Stimulated activated CD8-positive, alpha-beta memory T cell treated with anti-CD3 and anti-CD28 coated beads, Interleukin-2, amount 100 ng/mL, for 1 hour (primary cell): ENCODE data around the gene LCE1E.

Experiments
- DNase-seq, 2 donors: peaks; one replicate each; pipeline ENCODE4 v3.0.0-alpha.2; 2020; ENCODE audit warnings: low read depth in 2 of 2

LCE1E gene

DNA sequence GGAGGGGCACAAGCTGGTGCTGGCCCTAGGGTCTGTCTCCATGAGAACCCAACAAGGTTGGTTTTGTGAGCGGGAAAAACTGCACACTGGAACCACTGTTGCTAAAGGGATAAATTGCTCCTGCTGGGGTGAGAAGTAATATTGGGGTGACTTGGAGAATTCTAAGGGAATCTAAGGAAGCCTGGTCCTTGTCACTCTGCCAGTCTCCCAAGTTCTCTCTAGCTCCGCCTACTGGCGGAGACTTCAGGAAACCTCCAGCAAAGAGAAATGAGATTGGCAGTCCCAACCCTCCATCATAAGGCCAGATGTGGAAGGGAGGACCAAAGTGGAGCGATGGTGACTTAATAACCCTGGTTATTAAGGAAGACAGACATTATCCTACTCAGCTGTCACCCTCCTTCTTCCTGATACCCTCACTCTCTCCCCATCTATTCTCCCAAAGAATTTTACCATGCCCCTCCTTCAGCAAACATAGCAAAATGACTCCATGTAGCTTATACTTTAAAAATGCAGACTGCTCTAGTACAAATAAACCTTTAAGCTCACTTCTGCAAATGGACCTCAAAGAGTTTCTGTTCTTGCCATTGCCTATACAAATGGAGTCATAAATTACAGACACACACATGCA is 8.4 kb upstream of the LCE1E start:
- no peak for DNase-seq

GRCh38 chr1:152783095-152783494 is 3.0 kb upstream of the LCE1E start:
- no peak for DNase-seq

- no peak for DNase-seq
Observed at GRCh38 chr1:152795686-152796085, 9.6 kb downstream of the LCE1E start.

- DNase-seq = no peak
Observed at GRCh38 chr1:152796421-152796820, 10.4 kb downstream of the LCE1E start, which contains the start of gene LCE1D. TSS of gene LCE1D (plus strand) at chr1:152796721. CDS start at chr1:152797795, 1,074 bp downstream.

- no peak for DNase-seq
Observed at GRCh38 chr1:152801333-152801732, 15.3 kb downstream of the LCE1E start.

GRCh38 chr1:152806576-152806975 is 20.5 kb downstream of the LCE1E start, which contains the start of gene LCE1C:
TSS of gene LCE1C (minus strand) at chr1:152806651. CDS start at chr1:152805478, 1,173 bp downstream.
- DNase-seq = no peak

- DNase-seq = no peak
Observed at GRCh38 chr1:152811050-152811449, 25.0 kb downstream of the LCE1E start.

GRCh38 chr1:152811671-152812070 is 25.6 kb downstream of the LCE1E start, which contains the start of gene LCE1B:
TSS of gene LCE1B (plus strand) at chr1:152811971. CDS start at chr1:152812447, 476 bp downstream.
- no peak for DNase-seq

DNA sequence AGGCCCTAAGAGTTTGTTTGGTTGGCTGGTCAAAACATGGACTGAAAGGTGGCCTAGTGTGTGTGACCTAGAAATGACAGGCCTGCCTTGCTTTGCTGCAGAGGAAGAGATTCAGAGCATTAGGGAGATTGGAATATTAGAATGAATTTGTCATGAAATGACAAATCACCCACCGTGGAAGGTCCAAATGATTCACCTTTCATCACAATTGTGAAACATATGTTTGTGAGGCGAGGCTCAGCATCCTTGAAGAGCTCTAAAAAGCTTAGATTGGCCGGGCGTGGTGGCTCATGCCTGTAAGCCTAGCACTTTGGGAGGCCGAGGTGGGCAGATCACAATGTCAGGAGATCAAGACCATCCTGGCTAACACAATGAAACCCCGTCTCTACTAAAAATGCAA is 31.3 kb downstream of the LCE1E start:
- DNase-seq = no peak

GRCh38 chr1:152823294-152823693 is 37.2 kb downstream of the LCE1E start:
- no peak for DNase-seq

- DNase-seq = no peak
Observed at GRCh38 chr1:152824964-152825363, 38.9 kb downstream of the LCE1E start.

DNA sequence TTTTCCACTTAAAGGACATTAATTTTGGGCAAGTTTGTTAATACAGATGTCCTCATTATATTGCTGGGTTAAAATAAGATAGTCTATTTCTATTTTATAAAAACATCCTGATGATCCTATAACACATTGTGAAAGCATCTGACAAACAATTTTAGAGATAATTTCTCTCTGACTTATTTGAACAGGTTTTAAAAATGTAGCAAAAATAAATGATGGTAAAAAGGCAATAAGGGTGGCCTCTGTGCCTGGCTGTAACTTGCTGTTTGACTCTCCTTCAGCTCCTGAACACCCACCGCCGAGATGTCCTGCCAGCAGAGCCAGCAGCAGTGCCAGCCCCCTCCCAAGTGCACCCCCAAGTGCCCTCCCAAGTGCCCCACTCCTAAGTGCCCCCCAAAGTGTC is 41.1 kb downstream of the LCE1E start, which contains the start of gene LCE1A:
Gene LCE1A (plus strand): TSS at position 301 of the 400 bp plus-strand sequence. CDS start 0 bp downstream, at position 301.
- no peak for DNase-seq

DNA sequence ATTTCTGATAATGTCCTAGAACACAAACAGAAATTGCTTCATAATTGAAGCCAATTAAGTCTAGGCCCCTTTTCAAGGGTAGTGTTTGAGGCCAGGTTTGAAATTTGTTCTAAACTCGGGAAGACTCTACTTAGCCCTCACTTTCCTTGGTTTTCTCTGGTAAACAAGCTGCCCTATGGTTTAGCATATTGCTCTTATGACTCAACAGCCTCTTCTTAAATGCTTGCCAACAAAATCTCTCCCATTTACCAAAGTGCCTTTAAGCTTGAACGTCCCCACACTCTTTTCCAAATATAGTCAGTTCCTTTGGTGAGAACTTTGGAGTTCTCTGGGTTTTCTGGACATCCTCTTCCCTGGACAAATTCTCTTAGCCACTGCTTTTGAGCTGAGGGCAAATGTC is 50.8 kb downstream of the LCE1E start:
- no peak for DNase-seq
